Ishikawa (cell line): ENCODE results near the gene FDXACB1.

Experiments used
- CEBPB ChIP-seq: IDR thresholded peaks from 2 replicates; pipeline ENCODE4 v1.6.1; 2012
- CREB1 ChIP-seq: IDR thresholded peaks from 2 replicates; pipeline ENCODE4 v1.6.1; 2012; ENCODE audit warnings: low read depth
- EGR1 ChIP-seq: IDR thresholded peaks from 2 replicates; pipeline ENCODE4 v1.6.1; 2012
- EP300 ChIP-seq: IDR thresholded peaks from 2 replicates; pipeline ENCODE4 v1.6.1; 2012; ENCODE audit warnings: borderline replicate concordance
- FOXM1 ChIP-seq: IDR thresholded peaks from 2 replicates; pipeline ENCODE4 v1.6.1; 2012; ENCODE audit warnings: low read depth, borderline replicate concordance
- NFIC ChIP-seq: IDR thresholded peaks from 2 replicates; pipeline ENCODE4 v1.6.1; 2012
- RAD21 ChIP-seq: IDR thresholded peaks from 2 replicates; pipeline ENCODE4 v1.6.1; 2012; ENCODE audit warnings: low read depth
- TAF1 ChIP-seq: IDR thresholded peaks from 2 replicates; pipeline ENCODE4 v1.6.1; 2012; ENCODE audit warnings: low read depth, mild to moderate bottlenecking
- TCF12 ChIP-seq: IDR thresholded peaks from 2 replicates; pipeline ENCODE4 v1.6.1; 2012; ENCODE audit warnings: low read depth
- TEAD4 ChIP-seq: IDR thresholded peaks from 2 replicates; pipeline ENCODE4 v1.6.1; 2012
- YY1 ChIP-seq: IDR thresholded peaks from 2 replicates; pipeline ENCODE4 v1.6.1; 2012; ENCODE audit warnings: low read depth
- ZBTB7A ChIP-seq: IDR thresholded peaks from 2 replicates; pipeline ENCODE4 v1.6.1; 2012; ENCODE audit warnings: low read depth
- TF ChIP-seq, protein P1 (sequence below): IDR thresholded peaks from 2 replicates; pipeline ENCODE4 v1.6.1; 2012; ENCODE audit warnings: low read depth, mild to moderate bottlenecking
- TF ChIP-seq, protein P2 (sequence below): IDR thresholded peaks from 2 replicates; pipeline ENCODE4 v1.6.1; 2012
- TF ChIP-seq, protein P3 (sequence below): IDR thresholded peaks from 2 replicates; pipeline ENCODE4 v1.6.1; 2012

The FDXACB1 gene

DNA sequence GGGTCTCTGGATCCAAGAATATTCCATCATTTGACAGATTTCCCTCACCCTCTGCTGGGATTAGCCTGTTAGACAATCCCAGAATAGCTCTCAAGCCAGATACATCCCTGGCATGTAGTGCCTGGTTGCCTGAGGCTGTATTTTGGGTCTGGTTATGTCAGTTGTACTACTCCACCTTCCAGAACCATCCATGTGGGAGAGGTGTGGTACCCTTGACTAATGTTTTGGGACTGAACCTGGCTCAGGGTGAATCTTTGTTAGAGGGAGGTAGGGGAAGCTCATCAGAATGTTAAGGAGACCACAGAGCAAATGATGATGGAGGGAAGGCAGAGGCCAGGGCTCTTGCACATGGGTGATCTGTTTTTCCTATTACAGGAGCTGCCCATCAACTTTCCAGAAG, 45.0 kb upstream of the FDXACB1 start:
- TF ChIP-seq ZBTB7A (no peak), EGR1 (no peak)
- TF ChIP-seq, protein P1, sequence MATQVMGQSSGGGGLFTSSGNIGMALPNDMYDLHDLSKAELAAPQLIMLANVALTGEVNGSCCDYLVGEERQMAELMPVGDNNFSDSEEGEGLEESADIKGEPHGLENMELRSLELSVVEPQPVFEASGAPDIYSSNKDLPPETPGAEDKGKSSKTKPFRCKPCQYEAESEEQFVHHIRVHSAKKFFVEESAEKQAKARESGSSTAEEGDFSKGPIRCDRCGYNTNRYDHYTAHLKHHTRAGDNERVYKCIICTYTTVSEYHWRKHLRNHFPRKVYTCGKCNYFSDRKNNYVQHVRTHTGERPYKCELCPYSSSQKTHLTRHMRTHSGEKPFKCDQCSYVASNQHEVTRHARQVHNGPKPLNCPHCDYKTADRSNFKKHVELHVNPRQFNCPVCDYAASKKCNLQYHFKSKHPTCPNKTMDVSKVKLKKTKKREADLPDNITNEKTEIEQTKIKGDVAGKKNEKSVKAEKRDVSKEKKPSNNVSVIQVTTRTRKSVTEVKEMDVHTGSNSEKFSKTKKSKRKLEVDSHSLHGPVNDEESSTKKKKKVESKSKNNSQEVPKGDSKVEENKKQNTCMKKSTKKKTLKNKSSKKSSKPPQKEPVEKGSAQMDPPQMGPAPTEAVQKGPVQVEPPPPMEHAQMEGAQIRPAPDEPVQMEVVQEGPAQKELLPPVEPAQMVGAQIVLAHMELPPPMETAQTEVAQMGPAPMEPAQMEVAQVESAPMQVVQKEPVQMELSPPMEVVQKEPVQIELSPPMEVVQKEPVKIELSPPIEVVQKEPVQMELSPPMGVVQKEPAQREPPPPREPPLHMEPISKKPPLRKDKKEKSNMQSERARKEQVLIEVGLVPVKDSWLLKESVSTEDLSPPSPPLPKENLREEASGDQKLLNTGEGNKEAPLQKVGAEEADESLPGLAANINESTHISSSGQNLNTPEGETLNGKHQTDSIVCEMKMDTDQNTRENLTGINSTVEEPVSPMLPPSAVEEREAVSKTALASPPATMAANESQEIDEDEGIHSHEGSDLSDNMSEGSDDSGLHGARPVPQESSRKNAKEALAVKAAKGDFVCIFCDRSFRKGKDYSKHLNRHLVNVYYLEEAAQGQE, result no peak

DNA sequence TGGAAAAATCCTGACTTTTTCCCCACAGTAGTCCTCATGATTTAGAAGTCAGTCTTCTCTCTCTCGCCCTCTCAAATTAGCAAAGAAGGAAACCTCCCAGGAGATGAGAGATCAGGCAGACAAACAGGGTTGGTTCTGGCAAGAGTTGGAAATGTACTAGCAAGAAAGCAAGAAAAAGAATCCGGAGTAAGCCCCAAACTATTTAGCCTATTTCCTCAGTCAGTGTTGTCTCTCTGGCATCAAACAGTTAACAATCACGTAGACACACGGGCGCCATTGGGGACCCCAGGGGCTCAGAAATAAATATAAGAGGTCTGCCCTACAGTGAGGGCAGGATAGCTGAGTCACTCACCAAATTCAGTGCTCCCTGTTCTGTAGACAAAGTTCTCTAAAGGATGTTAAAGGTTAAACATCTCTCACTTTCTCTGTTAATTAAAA, 44.4 kb upstream of the FDXACB1 start:
- TF ChIP-seq RAD21 (no peak), TAF1 (no peak), FOXM1 (no peak), EGR1 (no peak), NFIC (no peak), TCF12 (no peak), YY1 (no peak), EP300 (no peak), ZBTB7A (no peak)
- TF ChIP-seq, protein P2, sequence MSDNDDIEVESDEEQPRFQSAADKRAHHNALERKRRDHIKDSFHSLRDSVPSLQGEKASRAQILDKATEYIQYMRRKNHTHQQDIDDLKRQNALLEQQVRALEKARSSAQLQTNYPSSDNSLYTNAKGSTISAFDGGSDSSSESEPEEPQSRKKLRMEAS, result no peak

DNA sequence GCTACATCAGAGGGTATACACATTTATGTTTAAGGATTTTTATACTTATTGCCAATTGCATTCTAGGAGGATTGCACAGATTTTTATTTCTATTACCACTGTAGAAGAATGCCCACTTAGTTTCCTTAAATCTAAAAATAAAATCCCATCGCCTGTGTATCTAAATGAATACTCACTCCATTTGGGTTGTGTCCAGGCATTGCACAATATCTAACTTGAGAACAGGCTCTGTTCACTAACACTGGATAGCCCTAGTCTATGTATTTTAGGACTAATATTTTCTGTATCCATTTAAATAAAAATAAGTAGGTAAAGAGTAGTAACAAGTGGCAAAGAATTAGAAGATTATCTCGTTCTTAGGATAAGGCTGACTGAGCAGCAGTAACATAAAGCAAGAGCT, 43.8 kb upstream of the FDXACB1 start:
- TF ChIP-seq EP300, result no peak
- TF ChIP-seq EGR1, result no peak
- TF ChIP-seq CEBPB, result peak; percentile 97
- no peak for TF ChIP-seq CREB1
- no peak for TF ChIP-seq FOXM1
- 0 out of 2 replicates have a peak, but pooled peaks have one; percentile 27 for TF ChIP-seq NFIC

DNA sequence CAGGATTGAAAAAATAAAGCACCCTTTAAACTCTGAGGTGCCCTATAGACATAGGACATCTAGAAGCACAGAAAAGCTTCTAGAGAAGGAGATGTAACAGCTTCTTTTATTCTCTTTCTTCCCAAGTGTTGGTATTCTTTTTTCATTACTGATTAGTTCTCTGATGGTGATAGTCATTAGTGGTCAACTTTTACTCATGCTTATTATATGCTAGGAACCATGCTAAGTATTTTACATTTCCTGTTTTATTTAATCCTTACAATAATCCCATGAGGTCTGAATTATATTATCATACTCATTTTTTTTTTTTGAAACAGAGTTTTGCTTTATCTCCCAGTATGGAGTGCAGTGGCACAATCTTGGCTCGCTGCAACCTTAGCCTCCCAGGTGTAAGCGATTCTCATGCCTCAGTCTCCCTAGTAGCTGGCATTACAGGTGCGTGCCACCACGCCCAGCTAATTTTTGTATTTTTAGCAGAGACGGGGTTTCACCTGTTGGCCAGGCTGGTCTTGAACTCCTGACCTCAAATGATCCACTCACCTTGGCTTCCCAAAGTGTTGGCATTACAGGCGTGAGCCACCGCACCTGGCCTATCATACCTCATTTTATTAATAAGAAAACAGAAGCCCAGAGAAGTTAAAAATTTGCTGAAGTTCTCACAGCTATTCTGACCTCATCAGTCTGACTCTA, 42.7 kb upstream of the FDXACB1 start:
- no peak for TF ChIP-seq CREB1
- TF ChIP-seq, protein P3, sequence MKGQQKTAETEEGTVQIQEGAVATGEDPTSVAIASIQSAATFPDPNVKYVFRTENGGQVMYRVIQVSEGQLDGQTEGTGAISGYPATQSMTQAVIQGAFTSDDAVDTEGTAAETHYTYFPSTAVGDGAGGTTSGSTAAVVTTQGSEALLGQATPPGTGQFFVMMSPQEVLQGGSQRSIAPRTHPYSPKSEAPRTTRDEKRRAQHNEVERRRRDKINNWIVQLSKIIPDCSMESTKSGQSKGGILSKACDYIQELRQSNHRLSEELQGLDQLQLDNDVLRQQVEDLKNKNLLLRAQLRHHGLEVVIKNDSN, result no peak
- TF ChIP-seq ZBTB7A, result no peak
- no peak for TF ChIP-seq TEAD4
- no peak for TF ChIP-seq YY1
- TF ChIP-seq RAD21, result no peak
- TF ChIP-seq, protein P2, result no peak
- TF ChIP-seq NFIC, result no peak
- TF ChIP-seq FOXM1, result no peak
- no peak for TF ChIP-seq TCF12
- TF ChIP-seq, protein P1, result no peak
- TF ChIP-seq CEBPB, result no peak

DNA sequence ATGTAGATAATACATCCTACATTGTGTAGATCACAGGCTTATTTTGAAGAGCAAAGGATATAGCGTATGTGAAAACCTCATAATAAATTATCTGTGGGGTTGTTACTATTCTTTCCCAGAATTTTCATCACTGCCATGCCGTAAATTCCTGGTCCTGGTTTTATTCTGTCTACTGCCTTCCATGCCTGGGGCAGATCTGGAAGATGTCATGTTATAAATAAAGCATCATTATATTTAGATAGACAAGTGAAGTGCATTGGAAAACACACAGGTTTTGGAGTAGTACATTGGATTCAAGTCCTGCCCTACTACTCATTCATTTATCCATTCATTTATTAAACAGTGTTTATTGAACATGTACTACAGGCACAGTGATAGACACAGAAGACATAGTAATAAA, 41.9 kb upstream of the FDXACB1 start:
- TF ChIP-seq, protein P1, result no peak
- TF ChIP-seq YY1, result no peak
- no peak for TF ChIP-seq FOXM1
